Muscle layer of duodenum (tissue), 2 donors: Measurements from ENCODE around the gene UBR2.
"Not testable (repeated sequence)": the region's sequence is repeated elsewhere in the genome, so short reads cannot be mapped to it uniquely, and the experiment has no call there.

Experiments used
- H3K27ac ChIP-seq: one replicate; pipeline ENCODE4 v1.7.0; 2013; ENCODE audit warnings: mild to moderate bottlenecking, low read length
- H3K27me3 ChIP-seq: one replicate; pipeline ENCODE4 v1.7.0; 2013; ENCODE audit warnings: low read depth, mild to moderate bottlenecking, control low read depth, low read length
- H3K36me3 ChIP-seq, 2 donors: one replicate each; pipeline ENCODE4 v1.7.0; 2013; ENCODE audit warnings: low read length in 2 of 2, control low read depth in 1 of 2, mild to moderate bottlenecking in 1 of 2; ENCODE audit not compliant: insufficient read depth in 2 of 2, control insufficient read depth in 1 of 2
- H3K4me1 ChIP-seq, 2 donors: one replicate each; pipeline ENCODE4 v1.7.0; 2013; ENCODE audit warnings: low read length in 2 of 2, mild to moderate bottlenecking in 2 of 2, control low read depth in 1 of 2, moderate library complexity in 1 of 2; ENCODE audit not compliant: insufficient read depth in 2 of 2, control insufficient read depth in 1 of 2
- H3K4me3 ChIP-seq, 2 donors: one replicate each; pipeline ENCODE4 v1.7.0; 2013; ENCODE audit warnings: low read length in 2 of 2, low read depth in 1 of 2, mild to moderate bottlenecking in 1 of 2
- H3K9me3 ChIP-seq, 2 donors: one replicate each; pipeline ENCODE4 v1.7.0; 2013; ENCODE audit warnings: low read length in 2 of 2, control low read depth in 1 of 2, mild to moderate bottlenecking in 1 of 2; ENCODE audit not compliant: control insufficient read depth in 1 of 2
- donor health status: healthy.

Gene UBR2

DNA sequence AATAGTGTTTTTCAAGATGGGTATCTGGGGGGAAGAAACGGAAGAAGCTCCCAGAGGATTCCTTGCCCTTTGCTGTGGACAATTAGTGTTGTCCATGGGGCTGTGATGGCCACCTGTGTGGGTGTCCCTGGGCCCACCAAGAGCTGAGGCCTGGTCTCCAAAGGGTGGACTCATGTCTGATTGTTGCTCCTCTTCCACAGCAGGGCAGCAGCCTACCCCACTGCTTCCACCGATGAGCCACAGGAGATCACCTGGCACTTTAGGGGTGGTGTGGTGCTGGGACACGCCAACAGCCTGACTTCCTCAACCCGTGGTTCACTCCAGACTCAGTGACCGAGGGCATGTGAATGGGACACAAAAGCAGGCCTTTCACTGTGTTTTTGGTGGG lies 133.4 kb downstream of the UBR2 start:
- Histone ChIP-seq H3K4me3 (no peak overlapping the region), H3K27ac (no peak overlapping the region), H3K4me1 (peaks cover 0 to 9% of the 10 kb centered on the region in 2 donors), H3K27me3 (no peaks in the 10 kb centered on the region), H3K36me3 (peaks cover 14 to 18% of the 10 kb centered on the region in 2 donors), H3K9me3 (no peaks in the 10 kb centered on the region)

DNA sequence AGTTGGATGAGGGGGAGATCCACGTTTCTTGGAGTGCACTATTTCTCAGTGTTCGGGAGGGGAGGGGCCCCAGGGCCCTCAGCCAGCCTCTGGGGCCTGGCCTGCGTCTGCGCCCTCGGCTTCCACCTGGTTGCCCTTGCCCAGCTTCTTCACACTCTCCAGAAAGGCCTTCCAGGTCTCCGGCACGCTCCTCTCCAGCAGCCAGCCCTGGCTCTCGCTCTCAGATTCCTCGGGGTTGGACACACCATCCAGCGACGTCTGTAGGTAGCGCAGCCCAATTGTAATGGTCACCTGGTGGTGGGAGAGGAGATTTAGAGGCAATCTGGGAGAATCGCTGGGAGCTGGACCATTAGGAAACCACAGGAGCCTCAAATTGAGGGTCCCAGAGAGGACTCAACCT lies 134.4 kb downstream of the UBR2 start:
- H3K4me1 ChIP-seq, result peaks cover 0 to 9% of the 10 kb centered on the region in 2 donors
- no peaks in the 10 kb centered on the region for H3K27me3 ChIP-seq
- H3K9me3 ChIP-seq, result no peaks in the 10 kb centered on the region
- H3K27ac ChIP-seq, result no peak overlapping the region
- H3K4me3 ChIP-seq, result no peak overlapping the region
- H3K36me3 ChIP-seq, result peaks cover 5 to 9% of the 10 kb centered on the region in 2 donors

DNA sequence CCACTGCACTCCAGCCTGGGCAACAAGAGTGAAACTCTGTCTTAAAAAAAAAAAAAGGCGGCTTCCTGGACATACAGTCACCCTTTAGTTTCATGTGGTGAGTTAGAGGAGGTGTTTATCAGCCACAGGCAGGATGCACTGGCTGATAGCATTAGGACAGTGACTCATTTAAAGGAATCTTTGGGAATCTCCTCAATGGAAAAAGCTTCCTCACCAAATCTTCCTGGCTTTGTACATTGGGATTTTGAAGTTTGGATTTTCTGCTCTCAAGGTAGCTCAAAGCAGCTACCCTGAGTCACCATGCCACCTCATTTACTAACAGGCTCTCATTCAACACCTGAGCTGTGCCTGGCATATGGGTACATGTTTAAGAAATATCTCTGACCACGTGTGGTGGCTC lies 138.4 kb downstream of the UBR2 start:
- H3K9me3 ChIP-seq, result no peaks in the 10 kb centered on the region
- no peaks in the 10 kb centered on the region for H3K36me3 ChIP-seq
- no peaks in the 10 kb centered on the region for H3K27me3 ChIP-seq
- H3K27ac ChIP-seq, result no peak overlapping the region
- no peak overlapping the region for H3K4me3 ChIP-seq
- H3K4me1 ChIP-seq, result peaks cover 0 to 3% of the 10 kb centered on the region in 2 donors

DNA sequence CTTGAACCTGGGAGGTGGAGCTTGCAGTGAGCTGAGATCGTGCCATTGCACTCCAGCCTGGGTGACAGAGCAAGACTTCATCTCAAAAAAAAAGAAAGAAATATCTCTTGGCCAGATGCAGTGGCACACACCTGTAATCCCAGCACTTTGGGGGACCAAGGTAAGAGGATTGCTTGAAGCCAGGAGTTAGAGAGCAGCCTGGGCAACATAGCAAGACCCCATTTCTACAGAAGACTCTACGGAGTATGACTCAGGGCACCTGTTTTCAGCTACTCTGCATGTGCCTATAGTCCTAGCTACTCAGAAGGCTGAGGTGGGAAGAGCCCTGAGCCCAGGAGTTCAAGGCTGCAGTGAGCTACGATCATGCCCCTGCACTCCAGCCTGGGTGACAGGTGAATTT lies 139.0 kb downstream of the UBR2 start:
- not testable (repeated sequence) for H3K4me1 ChIP-seq, H3K9me3 ChIP-seq, H3K27ac ChIP-seq, H3K36me3 ChIP-seq, H3K4me3 ChIP-seq, H3K27me3 ChIP-seq

DNA sequence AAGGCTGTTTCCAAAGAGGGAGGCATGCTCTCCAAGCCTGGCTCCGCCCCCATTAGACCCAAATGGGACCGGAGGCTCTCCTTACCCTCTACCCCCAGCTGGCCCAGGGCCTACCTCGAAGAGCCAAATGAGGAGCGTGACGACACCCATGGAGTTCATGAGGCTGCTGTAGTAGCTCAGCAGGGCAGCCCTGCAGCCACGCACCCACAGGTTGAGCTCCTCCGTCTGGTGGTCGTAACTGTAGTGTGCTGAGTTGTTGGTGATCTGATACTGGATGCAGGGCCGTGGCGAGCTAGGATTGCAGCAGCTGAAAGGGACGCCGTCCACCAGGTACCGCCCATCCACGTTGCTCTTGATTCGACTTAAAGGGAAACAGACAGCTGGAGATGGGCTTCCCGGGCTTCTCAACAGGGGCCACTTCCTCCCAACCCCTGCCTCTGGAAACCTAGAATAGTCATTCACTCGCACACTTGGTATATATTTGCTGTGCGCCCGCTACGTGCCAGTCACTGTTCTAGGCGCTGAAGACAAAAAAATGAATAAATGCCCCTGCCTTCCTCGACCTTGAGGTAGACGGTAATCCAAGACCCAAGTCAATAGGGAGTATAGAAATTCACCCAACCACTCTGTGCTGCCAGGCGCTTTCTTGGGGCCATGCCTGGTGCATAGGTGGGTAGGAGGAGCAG lies 140.6 kb downstream of the UBR2 start:
- Histone ChIP-seq H3K9me3 (no peaks in the 10 kb centered on the region), H3K27ac (no peak overlapping the region), H3K36me3 (no peaks in the 10 kb centered on the region), H3K27me3 (no peaks in the 10 kb centered on the region), H3K4me3 (peak overlapping the region in 1 of 2 donors; percentile 48), H3K4me1 (no peaks in the 10 kb centered on the region)

DNA sequence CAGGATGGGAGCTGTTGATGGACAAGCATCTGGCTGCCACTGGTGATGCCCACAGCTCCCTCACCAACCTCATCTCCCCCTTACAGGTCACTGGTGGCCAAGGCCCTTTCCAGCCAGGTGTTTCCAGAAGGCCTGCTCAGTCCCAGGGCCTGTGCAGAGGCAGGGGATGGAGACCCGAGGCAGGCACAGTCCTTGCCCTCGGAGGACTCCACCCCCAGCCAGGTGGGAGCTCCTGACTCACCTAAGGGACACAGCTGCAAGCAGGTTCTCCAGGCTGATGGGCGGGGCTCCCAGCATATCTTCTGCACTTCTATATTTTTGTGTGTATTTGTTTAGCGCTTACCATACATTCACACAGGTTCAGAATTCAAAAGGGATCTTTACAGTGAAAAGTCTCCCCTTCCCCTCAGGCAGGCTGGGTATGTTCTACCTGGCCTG lies 141.1 kb downstream of the UBR2 start:
- no peaks in the 10 kb centered on the region for H3K36me3 ChIP-seq
- no peak overlapping the region for H3K4me3 ChIP-seq
- H3K4me1 ChIP-seq, result no peaks in the 10 kb centered on the region
- H3K9me3 ChIP-seq, result no peaks in the 10 kb centered on the region
- H3K27me3 ChIP-seq, result no peaks in the 10 kb centered on the region
- no peak overlapping the region for H3K27ac ChIP-seq

DNA sequence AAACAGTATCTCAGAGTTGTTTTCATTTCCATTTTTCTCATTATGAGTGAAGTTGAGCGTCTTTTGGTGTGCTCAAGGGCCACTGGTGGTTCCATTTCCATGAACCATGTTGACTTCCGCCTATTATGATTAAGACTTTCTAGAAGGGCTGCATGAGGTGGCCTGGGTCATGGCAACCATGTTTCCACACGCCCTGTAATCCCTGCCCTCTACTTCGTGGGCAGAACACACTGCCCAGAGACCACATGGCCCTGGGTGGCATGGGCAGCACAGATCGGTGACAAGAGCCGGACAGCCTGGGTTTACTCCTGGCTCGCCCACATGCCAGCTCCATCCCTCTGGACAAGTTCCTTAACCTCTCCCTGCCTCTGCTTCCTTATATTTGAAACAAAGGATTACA lies 143.8 kb downstream of the UBR2 start:
- H3K4me1 ChIP-seq, result no peaks in the 10 kb centered on the region
- no peak overlapping the region for H3K27ac ChIP-seq
- H3K36me3 ChIP-seq, result no peaks in the 10 kb centered on the region
- no peaks in the 10 kb centered on the region for H3K27me3 ChIP-seq
- H3K4me3 ChIP-seq, result no peak overlapping the region
- H3K9me3 ChIP-seq, result peaks cover 5 to 6% of the 10 kb centered on the region in 2 donors

DNA sequence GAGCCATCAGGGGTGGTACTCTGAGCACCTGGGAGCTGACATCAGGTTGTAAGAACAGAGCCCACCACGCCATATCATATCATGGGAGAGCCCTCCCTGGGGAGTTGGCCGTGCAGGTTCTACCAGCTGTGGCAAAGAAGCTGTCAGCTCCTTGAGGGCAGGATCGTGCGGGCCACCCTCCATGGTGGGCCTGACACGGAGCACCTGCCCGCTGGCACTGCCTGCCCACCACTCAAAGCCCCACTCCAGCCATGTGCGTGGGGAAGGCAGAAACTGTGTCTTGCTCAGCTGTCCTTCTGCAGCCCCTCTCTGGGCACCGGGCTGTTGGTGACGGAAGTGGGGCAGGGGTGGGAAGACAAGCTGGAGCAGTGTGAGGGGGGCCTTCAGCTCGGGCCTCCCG lies 144.3 kb downstream of the UBR2 start:
- Histone ChIP-seq H3K36me3 (no peaks in the 10 kb centered on the region), H3K27ac (no peak overlapping the region), H3K4me3 (no peak overlapping the region), H3K4me1 (no peaks in the 10 kb centered on the region), H3K9me3 (peaks cover 5 to 6% of the 10 kb centered on the region in 2 donors), H3K27me3 (no peaks in the 10 kb centered on the region)

DNA sequence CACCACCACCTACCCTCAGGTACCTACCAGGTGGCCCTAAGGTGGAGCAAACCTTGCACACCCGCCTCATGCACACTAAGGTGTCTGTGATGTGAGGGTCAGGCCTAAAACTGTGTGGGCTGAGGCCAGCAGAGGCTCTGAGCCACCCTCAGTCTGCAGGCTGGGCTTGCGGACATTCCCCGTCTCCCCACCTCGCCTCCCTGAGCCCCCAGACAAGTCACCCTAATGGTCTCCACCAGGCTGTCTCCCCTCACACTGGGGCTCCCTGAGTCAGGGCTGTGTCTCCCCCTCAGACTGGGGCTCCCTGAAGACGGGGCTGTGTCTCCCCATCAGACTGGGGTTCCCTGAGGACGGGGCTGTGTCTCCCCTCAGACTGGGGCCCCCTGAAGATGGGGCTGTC lies 146.0 kb downstream of the UBR2 start:
- no peaks in the 10 kb centered on the region for H3K27me3 ChIP-seq
- H3K36me3 ChIP-seq, result no peaks in the 10 kb centered on the region
- no peak overlapping the region for H3K27ac ChIP-seq
- no peak overlapping the region for H3K4me3 ChIP-seq
- no peaks in the 10 kb centered on the region for H3K4me1 ChIP-seq
- H3K9me3 ChIP-seq, result peaks cover 5 to 6% of the 10 kb centered on the region in 2 donors

DNA sequence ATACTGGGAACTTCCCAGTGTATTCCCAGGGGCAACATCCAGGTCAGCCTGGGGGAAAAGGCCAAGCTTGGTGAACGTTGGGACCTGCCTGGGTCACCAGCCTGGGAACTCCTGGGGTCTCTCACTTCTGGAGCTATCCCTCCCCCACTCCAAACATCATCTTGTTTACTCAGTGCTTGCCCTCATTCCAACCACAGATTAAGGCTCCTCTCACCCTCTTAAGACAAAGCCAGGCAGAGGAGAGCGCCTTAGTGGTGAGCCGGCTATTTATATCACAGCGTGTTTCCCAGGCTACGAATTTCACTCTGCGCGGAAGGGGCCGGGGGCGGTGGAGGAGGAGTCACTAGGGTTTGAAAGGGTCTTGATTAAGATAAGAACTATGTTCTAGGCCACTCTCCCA lies 146.5 kb downstream of the UBR2 start:
- Histone ChIP-seq H3K36me3 (no peaks in the 10 kb centered on the region), H3K9me3 (peaks cover 5 to 6% of the 10 kb centered on the region in 2 donors), H3K27ac (no peak overlapping the region), H3K27me3 (no peaks in the 10 kb centered on the region), H3K4me3 (no peak overlapping the region), H3K4me1 (no peaks in the 10 kb centered on the region)

DNA sequence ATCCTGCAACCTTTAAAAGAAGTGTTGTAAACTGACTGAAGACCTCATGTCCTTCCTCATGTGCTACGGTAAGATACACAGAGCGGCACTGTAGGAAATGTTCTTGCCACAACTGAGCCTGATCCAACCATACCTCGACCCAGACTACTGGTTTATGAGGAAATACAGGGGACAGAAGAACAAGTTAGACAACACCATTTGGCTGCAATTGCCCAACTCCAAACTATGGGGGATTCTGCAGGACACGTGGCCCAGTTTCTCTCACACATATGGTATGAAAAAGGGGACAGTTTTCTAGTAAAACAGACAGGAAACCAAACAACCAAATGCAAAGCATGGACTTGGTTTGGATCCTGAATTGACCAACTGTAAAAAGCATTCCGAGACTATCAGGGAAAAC lies 148.1 kb downstream of the UBR2 start:
- Histone ChIP-seq H3K27me3 (no peaks in the 10 kb centered on the region), H3K27ac (no peak overlapping the region), H3K9me3 (peaks cover 5 to 6% of the 10 kb centered on the region in 2 donors), H3K36me3 (no peaks in the 10 kb centered on the region), H3K4me3 (no peak overlapping the region), H3K4me1 (no peaks in the 10 kb centered on the region)

DNA sequence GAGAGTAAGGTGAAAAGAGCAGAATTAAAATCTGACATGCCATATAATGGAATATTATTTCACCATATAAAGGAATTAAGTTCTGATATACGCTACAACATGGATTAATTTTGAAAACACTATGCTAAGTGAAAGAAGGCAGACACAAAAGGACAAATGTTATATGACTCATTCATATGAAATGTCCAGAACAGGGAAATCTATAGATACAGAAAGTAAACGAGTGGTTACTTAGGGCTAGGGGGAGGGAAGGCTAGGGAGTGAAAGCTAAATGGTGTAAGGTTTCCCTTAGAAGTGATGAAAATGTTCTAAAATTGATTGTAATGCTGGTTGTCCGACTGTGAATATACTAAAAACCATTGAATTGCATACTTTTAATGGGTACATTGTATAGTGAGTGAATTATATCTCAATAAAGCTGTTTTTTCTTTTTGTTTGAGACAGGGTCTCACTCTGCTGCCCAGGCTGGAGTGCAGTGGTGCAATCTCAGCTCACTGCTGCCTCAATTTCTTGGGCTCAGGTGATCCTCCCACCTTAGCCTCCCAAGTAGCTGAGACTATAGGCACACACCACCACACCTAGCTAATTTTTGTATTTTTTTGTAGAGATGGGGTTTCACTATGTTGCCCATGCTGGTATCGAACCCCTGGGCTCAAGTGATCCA lies 150.4 kb downstream of the UBR2 start:
- no peaks in the 10 kb centered on the region for H3K27me3 ChIP-seq
- no peak overlapping the region for H3K27ac ChIP-seq
- H3K36me3 ChIP-seq, result no peaks in the 10 kb centered on the region
- no peaks in the 10 kb centered on the region for H3K4me1 ChIP-seq
- H3K4me3 ChIP-seq, result no peak overlapping the region
- peaks cover 5 to 6% of the 10 kb centered on the region in 2 donors for H3K9me3 ChIP-seq
